K562 (cell line): ENCODE data around the gene TMEM217. TPM values are rescaled to one million over a fixed set of nuclear protein-coding genes. Genes with fewer than 3 reads are reported as not detected.

Experiments used
- AFF1 ChIP-seq, 2 experiments: fragments of 450-650 bp; IDR thresholded peaks; 2 replicates each; pipeline ENCODE4 v1.6.1; 2018; ENCODE audit warnings: mild to moderate bottlenecking in 2 of 2, low read depth in 1 of 2; ENCODE audit not compliant: partially characterized antibody in 2 of 2
- C11orf30 ChIP-seq: fragments of 450-650 bp; IDR thresholded peaks from 2 replicates; pipeline ENCODE4 v1.6.1; 2016; ENCODE audit warnings: low read depth, mild to moderate bottlenecking
- HNRNPH1 ChIP-seq: fragments of 200-400 bp; formaldehyde crosslinking; optimal IDR thresholded peaks from 2 replicates; pipeline ENCODE3; 2017; ENCODE audit warnings: low read depth, mild to moderate bottlenecking, low read length, moderate library complexity
- HNRNPK ChIP-seq: fragments of 200-400 bp; formaldehyde crosslinking; IDR thresholded peaks from one replicate; pipeline ENCODE4 v1.6.1; 2018; ENCODE audit warnings: mild to moderate bottlenecking, low read depth, low read length; ENCODE audit not compliant: poor library complexity, severe bottlenecking
- MITF ChIP-seq: IDR thresholded peaks from 2 replicates; pipeline ENCODE4 v1.6.1; 2014; ENCODE audit warnings: antibody characterized with exemption
- SREBF1 ChIP-seq: fragments of 150-350 bp; IDR thresholded peaks from 2 replicates; pipeline ENCODE4 v1.6.1; 2014; ENCODE audit warnings: antibody characterized with exemption, low read depth, low read length, borderline replicate concordance
- TAF15 ChIP-seq: fragments of 200-400 bp; formaldehyde crosslinking; IDR thresholded peaks from 2 replicates; pipeline ENCODE4 v1.6.1; 2017; ENCODE audit warnings: mild to moderate bottlenecking, low read depth, low read length, moderate library complexity
- TAF9B ChIP-seq: fragments of 450-650 bp; IDR thresholded peaks from 2 replicates; pipeline ENCODE4 v1.6.1; 2018; ENCODE audit warnings: mild to moderate bottlenecking; ENCODE audit not compliant: partially characterized antibody
- YY1 ChIP-seq, 3 experiments: IDR thresholded peaks; 2 replicates each; pipeline ENCODE4 v1.6.1; 2011; ENCODE audit warnings: low read length in 2 of 3, mild to moderate bottlenecking in 2 of 3, moderate library complexity in 2 of 3, borderline replicate concordance in 1 of 3, control low read depth in 1 of 3, low read depth in 1 of 3; ENCODE audit not compliant: insufficient read depth in 3 of 3, insufficient replicate concordance in 2 of 3, control insufficient read depth in 1 of 3, insufficient read length in 1 of 3; ENCODE audit errors: extremely low read depth in 1 of 3
- ZBTB49 ChIP-seq: sonication (generic); formaldehyde crosslinking; IDR thresholded peaks from 2 replicates; pipeline ENCODE4 v1.8.0; 2022; ENCODE audit warnings: missing genetic modification reagents, mild to moderate bottlenecking, borderline replicate concordance
- ZNF609 ChIP-seq: sonication (generic); formaldehyde crosslinking; IDR thresholded peaks from 2 replicates; pipeline ENCODE4 v1.8.1; 2023; ENCODE audit warnings: missing genetic modification reagents, mild to moderate bottlenecking, borderline replicate concordance
- polyA plus RNA-seq, 8 experiments: library from polyadenylated mRNA; depleted of rRNA in 4 of 8; stranded (reverse) in 5 of 8; unstranded in 3 of 8; fragments of >200 nt; fragmentation: Nextera tagmentation in 2 of 8; fragmentation: Illumina TruSeq in 1 of 8; extraction: Ambion mirVana in 2 of 8; extraction: Trizol in 1 of 8; gene quantifications; 2 replicates each; pipeline versions ENCODE4 v1.2.1 to v1.2.3, GENCODE V29; 2011 to 2014; ENCODE audit warnings: inconsistent platforms in 1 of 8, missing spikeins in 1 of 8
- total RNA-seq, 7 experiments: library from RNA; depleted of rRNA in 6 of 7; stranded (reverse); fragments of >200 nt in 6 of 7; fragmentation: Illumina TruSeq in 2 of 7; extraction: Trizol in 2 of 7; gene quantifications; 2 replicates each; pipeline versions ENCODE4 v1.2.1 to v1.2.3, GENCODE V29; 2011 to 2021; ENCODE audit warnings: low replicate concordance in 1 of 7

Gene TMEM217
- total and polyA plus RNA-seq, 9 of the 15 experiments (the other 6 are each of a cell fraction or from before 2014, with no cell fraction given) = 1.3 to 8.0 (median 1.9) TPM

- TF ChIP-seq ZNF609 (CRISPR knock-in tag) = no peak; the same call in 1 of the 2 replicates
- TF ChIP-seq HNRNPH1 = no peak
- TF ChIP-seq AFF1 (IDR thresholded peaks at IDR 0.05; ENCODE audit: low read depth in 1 of 2, partially characterized antibody in 2 of 2) = no peak
- TF ChIP-seq MITF = no peak
- no peak for TF ChIP-seq TAF9B
- TF ChIP-seq C11orf30 = no peak
- TF ChIP-seq ZBTB49 (CRISPR knock-in tag) = no peak
- no peak for TF ChIP-seq SREBF1
- TF ChIP-seq YY1 (IDR thresholded peaks at IDR 0.05; ENCODE audit: borderline replicate concordance in 1 of 3, control insufficient read depth in 1 of 3, extremely low read depth in 1 of 3, insufficient read depth in 3 of 3, insufficient read length in 1 of 3, insufficient replicate concordance in 2 of 3, low read depth in 1 of 3, low read length in 2 of 3) = peak in 2 of 3 experiments; percentile 19 to 34
- TF ChIP-seq HNRNPK = no peak
- no peak for TF ChIP-seq TAF15
Observed at GRCh38 chr6:37170273-37171200, 87.4 kb downstream of the TMEM217 start (continued).
